K562 (cell line): ENCODE data around the gene VPS41. TPM values are rescaled to one million over a fixed set of nuclear protein-coding genes. Genes with fewer than 3 reads are reported as not detected.

Experiments
- ATAC-seq: fragments of 200-7000 bp; cut with Tn5 transposase; 3 replicates; pipeline ENCODE4 v1.9.1; 2020; ENCODE audit warnings: moderate library complexity
- BruUV-seq: library from RNA; stranded (reverse); fragments of 400-500 nt; replicated peaks from 2 replicates; lab custom pipeline; 2021; lab: Mats Ljungman, UMichigan
- CTCF ChIA-PET: fragments of 300-600 bp; formaldehyde crosslinking; extraction: SDS; loops from one replicate; lab custom pipeline; 2021; ENCODE audit warnings: low intra/inter-chr PET ratio; lab: Yijun Ruan, JAX
- POLR2A ChIA-PET: fragments of 300-600, 350-650 bp; sonication (Branson Sonifier 250); formaldehyde crosslinking; extraction: SDS; loops from one replicate; lab custom pipeline; 2021; ENCODE audit warnings: antibody characterized with exemption, inconsistent platforms; lab: Yijun Ruan, JAX
- DNase-seq, 4 experiments: peaks; one replicate each; pipeline versions ENCODE4 v3.0.0 to v3.0.0-alpha.2; 2011 to 2018; ENCODE audit warnings: low spot score in 3 of 4, mixed read lengths in 3 of 4; ENCODE audit errors: extremely low read depth in 1 of 4
- FAIRE-seq: peaks from 2 replicates; lab custom pipeline; 2011; peaks lifted over from hg19 to GRCh38; lab: Jason Lieb, UNC
- H2AFZ ChIP-seq: 2 replicates; pipeline ENCODE4 v1.6.0; 2011; ENCODE audit warnings: low read depth, low read length, control low read depth, inconsistent platforms
- H3K27ac ChIP-seq: fragments of 200-600 bp; 3 replicates; pipeline ENCODE4 v1.8.0; 2011; ENCODE audit warnings: low read depth, mild to moderate bottlenecking, control low read depth, inconsistent platforms, low read length, moderate library complexity, mixed read lengths; ENCODE audit errors: extremely low read depth
- H3K27me3 ChIP-seq, 2 experiments: fragments of 300-600 bp in 1 of 2; 2 replicates in 1 of 2; 3 replicates in 1 of 2; pipeline versions ENCODE4 v1.6.0 to v1.8.0; 2011; ENCODE audit warnings: inconsistent platforms in 2 of 2, low read length in 2 of 2, mild to moderate bottlenecking in 1 of 2, mixed read lengths in 1 of 2, moderate library complexity in 1 of 2; ENCODE audit not compliant: control insufficient read depth in 2 of 2, insufficient read depth in 2 of 2
- H3K36me3 ChIP-seq: fragments of 300-600 bp; 3 replicates; pipeline ENCODE4 v1.8.0; 2011; ENCODE audit warnings: mild to moderate bottlenecking, low read length, inconsistent platforms; ENCODE audit not compliant: control insufficient read depth, insufficient read depth
- H3K4me1 ChIP-seq, 2 experiments: fragments of 200-600 bp in 1 of 2; replicated peaks in 1 of 2; 2 replicates in 1 of 2; 3 replicates in 1 of 2; pipeline versions ENCODE4 v1.5.1 to v1.8.0; 2011; ENCODE audit warnings: inconsistent platforms in 2 of 2, low read length in 2 of 2, mild to moderate bottlenecking in 1 of 2, mixed read lengths in 1 of 2, moderate library complexity in 1 of 2; ENCODE audit not compliant: control insufficient read depth in 2 of 2, insufficient read depth in 2 of 2
- H3K4me2 ChIP-seq: 2 replicates; pipeline ENCODE4 v1.6.1; 2011; ENCODE audit warnings: low read length, control low read depth, inconsistent platforms, mixed read lengths; ENCODE audit not compliant: insufficient read depth
- H3K4me3 ChIP-seq: fragments of 200-600 bp; sonication (generic), shearing (Covaris generic); 2 replicates; pipeline ENCODE4 v1.5.1; 2016; ENCODE audit warnings: control low read depth, inconsistent platforms
- H3K79me2 ChIP-seq: fragments of 200-600 bp; 3 replicates; pipeline ENCODE4 v1.8.0; 2011; ENCODE audit warnings: low read length, inconsistent platforms; ENCODE audit not compliant: control insufficient read depth, insufficient read depth
- H3K9ac ChIP-seq, 2 experiments: 2 replicates each; pipeline versions ENCODE4 v1.6.0 to v1.6.1; 2011; ENCODE audit warnings: low read depth in 2 of 2, low read length in 2 of 2, control low read depth in 1 of 2, inconsistent platforms in 1 of 2, mild to moderate bottlenecking in 1 of 2, mixed read lengths in 1 of 2; ENCODE audit not compliant: insufficient read depth in 1 of 2
- H3K9me1 ChIP-seq: one replicate; pipeline ENCODE4 v1.6.0; 2011; ENCODE audit warnings: inconsistent platforms, mild to moderate bottlenecking, low read length, moderate library complexity; ENCODE audit not compliant: control insufficient read depth, insufficient read depth
- H3K9me3 ChIP-seq: replicated peaks from 2 replicates; pipeline ENCODE4 v1.5.1; 2011; ENCODE audit warnings: low read depth, low read length, inconsistent platforms; ENCODE audit not compliant: control insufficient read depth, insufficient read depth
- H4K20me1 ChIP-seq: replicated peaks from 2 replicates; pipeline ENCODE4 v1.6.1; 2011; ENCODE audit warnings: low read length, inconsistent platforms, mixed read lengths; ENCODE audit not compliant: control insufficient read depth, insufficient read depth
- BRD4 ChIP-seq: fragments of 200-600 bp; sonication (generic); IDR thresholded peaks from 2 replicates; pipeline ENCODE4 v1.6.1; 2017; ENCODE audit warnings: inconsistent platforms
- C11orf30 ChIP-seq: fragments of 450-650 bp; IDR thresholded peaks from 2 replicates; pipeline ENCODE4 v1.6.1; 2016; ENCODE audit warnings: low read depth, mild to moderate bottlenecking
- HDAC6 ChIP-seq: IDR thresholded peaks from 2 replicates; pipeline ENCODE4 v1.6.1; 2012; ENCODE audit warnings: low read depth, mild to moderate bottlenecking, control low read depth, inconsistent platforms, low read length, moderate library complexity
- MAFF ChIP-seq: IDR thresholded peaks from 2 replicates; pipeline ENCODE4 v1.6.1; 2012; ENCODE audit warnings: low read length, improper control_type of control experiment
- MAFG ChIP-seq: fragments of 450-650 bp; conservative IDR thresholded peaks from 2 replicates; pipeline ENCODE4 v1.6.1; 2016; ENCODE audit warnings: missing genetic modification characterization, missing compliant biosample characterization
- MAFK ChIP-seq: IDR thresholded peaks from 2 replicates; pipeline ENCODE4 v1.6.1; 2011; ENCODE audit warnings: low read length, improper control_type of control experiment
- NFATC3 ChIP-seq: fragments of 450-650 bp; IDR thresholded peaks from 2 replicates; pipeline ENCODE4 v1.6.1; 2017; ENCODE audit warnings: mild to moderate bottlenecking
- RBM15 ChIP-seq: fragments of 200-400 bp; formaldehyde crosslinking; IDR thresholded peaks from 2 replicates; pipeline ENCODE4 v1.6.1; 2018; ENCODE audit warnings: mild to moderate bottlenecking, low read length, moderate library complexity; ENCODE audit not compliant: insufficient read depth
- SAFB2 ChIP-seq: fragments of 200-400 bp; formaldehyde crosslinking; IDR thresholded peaks from 2 replicates; pipeline ENCODE4 v1.6.1; 2018; ENCODE audit warnings: borderline replicate concordance, low read length, low read depth, moderate library complexity; ENCODE audit not compliant: severe bottlenecking
- SMAD1 ChIP-seq: fragments of 150-350 bp; IDR thresholded peaks from 2 replicates; pipeline ENCODE4 v1.6.1; 2014; ENCODE audit warnings: low read length, low read depth; ENCODE audit not compliant: partially characterized antibody
- ZFP30 ChIP-seq: fragments of 250-450 bp; sonication (Bioruptor Pico); IDR thresholded peaks from 2 replicates; pipeline ENCODE4 v1.8.0; 2022; ENCODE audit warnings: moderate library complexity, mild to moderate bottlenecking, inconsistent platforms, borderline replicate concordance
- ZNF316 ChIP-seq: fragments of 450-650 bp; IDR thresholded peaks from 2 replicates; pipeline ENCODE4 v1.6.1; 2016
- ZNF518B ChIP-seq: fragments of 250-450 bp; sonication (Bioruptor Pico); IDR thresholded peaks from 2 replicates; pipeline ENCODE4 v1.5.0; 2021; ENCODE audit warnings: mild to moderate bottlenecking, moderate library complexity
- WGBS: fragments of 100-300 bp; shearing (Covaris generic); methylation state at CpG from one replicate; pipeline ENCODE4 v1.1.6; 2016; ENCODE audit warnings: low coverage, mixed read lengths; ENCODE audit not compliant: insufficient coverage; ENCODE audit errors: missing lambda C conversion rate; 5-methylcytosine and 5-hydroxymethylcytosine counted together
- in situ Hi-C: fragments of 300-500 bp; cut with MboI; formaldehyde crosslinking; loops from 4 replicates; pipeline ENCODE4 v1.15.0; 2018; ENCODE audit warnings: inconsistent platforms, mixed read lengths
- intact Hi-C: fragments of 100-400 bp; cut with micrococcal nuclease; formaldehyde crosslinking; loops from 2 replicates; pipeline ENCODE4 v1.14.2; 2022
- polyA plus RNA-seq, 8 experiments: library from polyadenylated mRNA; depleted of rRNA in 4 of 8; stranded (reverse) in 5 of 8; unstranded in 3 of 8; fragments of >200 nt; fragmentation: Nextera tagmentation in 2 of 8; fragmentation: Illumina TruSeq in 1 of 8; extraction: Ambion mirVana in 2 of 8; extraction: Trizol in 1 of 8; gene quantifications; 2 replicates each; pipeline versions ENCODE4 v1.2.1 to v1.2.3, GENCODE V29; 2011 to 2014; ENCODE audit warnings: inconsistent platforms in 1 of 8, missing spikeins in 1 of 8
- total RNA-seq, 7 experiments: library from RNA; depleted of rRNA in 6 of 7; stranded (reverse); fragments of >200 nt in 6 of 7; fragmentation: Illumina TruSeq in 2 of 7; extraction: Trizol in 2 of 7; gene quantifications; 2 replicates each; pipeline versions ENCODE4 v1.2.1 to v1.2.3, GENCODE V29; 2011 to 2021; ENCODE audit warnings: low replicate concordance in 1 of 7

The VPS41 gene
- total and polyA plus RNA-seq, 9 of the 15 experiments (the other 6 are each of a cell fraction or from before 2014, with no cell fraction given): 17.7 to 46.8 (median 32.1) TPM

- POLR2A ChIA-PET: no interaction called here
- WGBS: 94% methylated on average over 1 of the region's 1 CpG
- in situ Hi-C loops: no loop called here
Measured at GRCh38 chr7:38813768-38814167, 95.2 kb downstream of the VPS41 start.

More at GRCh38 chr7:38813768-38814167, 95.2 kb downstream of the VPS41 start:
- FAIRE-seq (no peak), ATAC-seq (no peak), DNase-seq (no peak)
- no TSS peak for BruUV-seq
- no peaks in the 10 kb centered on the region for H3K9me1 ChIP-seq
- H3K9me3 ChIP-seq: no peaks in the 10 kb centered on the region
- intact Hi-C loops: no loop called here
- peaks cover 3% of the 10 kb centered on the region; the same call in 1 of the 3 replicates for H3K36me3 ChIP-seq
- H3K4me3 ChIP-seq: no peak overlapping the region
- no peak overlapping the region for H3K27ac ChIP-seq
- no peak overlapping the region for H3K4me2 ChIP-seq
- TF ChIP-seq SMAD1 (no peak), MAFG (tag) (peak; percentile 64), RBM15 (no peak), ZNF518B (CRISPR knock-in tag) (no peak), MAFK (peak; percentile 49; the same call in 1 of the 2 replicates), C11orf30 (peak; percentile 65), NFATC3 (no peak), SAFB2 (no peak), MAFF (0 out of 2 replicates have a peak, but pooled peaks have one; percentile 40), ZFP30 (no peak), BRD4 (no peak), HDAC6 (no peak), ZNF316 (peak; percentile 80)
- H3K79me2 ChIP-seq: no peaks in the 10 kb centered on the region
- no peaks in the 10 kb centered on the region for H4K20me1 ChIP-seq
- H3K9ac ChIP-seq: no peak overlapping the region
- H3K4me1 ChIP-seq: no peaks in the 10 kb centered on the region
- H3K27me3 ChIP-seq: no peaks in the 10 kb centered on the region
- CTCF ChIA-PET: no interaction called here
- no peak overlapping the region for H2AFZ ChIP-seq
